Endothelial cell of umbilical vein (primary cell): Measurements from ENCODE around the gene ABTB1. TPM values are rescaled to one million over a fixed set of nuclear protein-coding genes. Genes with fewer than 3 reads are reported as not detected.

ENCODE experiments used
- BruUV-seq: library from RNA; stranded (reverse); fragments of 400-500 nt; replicated peaks from 2 replicates; lab custom pipeline; 2021; lab: Mats Ljungman, UMichigan
- CTCF ChIA-PET: fragments of 300-600, 350-600 bp; sonication (Branson Sonifier 250); formaldehyde crosslinking; loops from one replicate; lab custom pipeline; 2021; ENCODE audit warnings: antibody characterized with exemption, inconsistent platforms; lab: Charles Lee
- POLR2A ChIA-PET: fragments of 300-600, 350-600 bp; sonication (Branson Sonifier 250); formaldehyde crosslinking; loops from one replicate; lab custom pipeline; 2021; ENCODE audit warnings: antibody characterized with exemption, inconsistent platforms; lab: Charles Lee
- DNase-seq: peaks from one replicate; pipeline ENCODE4 v3.0.0-alpha.2; 2011; ENCODE audit warnings: low read depth, low spot score
- FAIRE-seq: peaks from 2 replicates; lab custom pipeline; 2011; peaks lifted over from hg19 to GRCh38; lab: Jason Lieb, UNC
- H2AFZ ChIP-seq: 2 replicates; pipeline ENCODE4 v1.6.0; 2012; ENCODE audit warnings: low read depth, low read length, control low read depth, inconsistent platforms
- H3K27ac ChIP-seq: 2 replicates; pipeline ENCODE4 v1.5.1; 2011; ENCODE audit warnings: low read depth, mild to moderate bottlenecking, control low read depth, low read length, moderate library complexity; ENCODE audit not compliant: insufficient read depth
- H3K27me3 ChIP-seq, 2 experiments: 2 replicates each; pipeline versions ENCODE4 v1.6.0 to v1.6.1; 2011; ENCODE audit warnings: low read length in 2 of 2, mixed read lengths in 1 of 2; ENCODE audit not compliant: control insufficient read depth in 2 of 2, insufficient read depth in 2 of 2
- H3K36me3 ChIP-seq, 2 experiments: 2 replicates in 1 of 2; 3 replicates in 1 of 2; pipeline ENCODE4 v1.5.1; 2011; ENCODE audit warnings: low read length in 2 of 2, mild to moderate bottlenecking in 1 of 2, moderate library complexity in 1 of 2; ENCODE audit not compliant: control insufficient read depth in 2 of 2, insufficient read depth in 2 of 2; ENCODE audit errors: extremely low read depth in 1 of 2
- H3K4me1 ChIP-seq: 3 replicates; pipeline ENCODE4 v1.5.1; 2011; ENCODE audit warnings: mild to moderate bottlenecking, low read length; ENCODE audit not compliant: control insufficient read depth, insufficient read depth; ENCODE audit errors: extremely low read depth
- H3K4me2 ChIP-seq: 2 replicates; pipeline ENCODE4 v1.6.1; 2011; ENCODE audit warnings: low read length, control low read depth, mixed read lengths; ENCODE audit not compliant: insufficient read depth
- H3K4me3 ChIP-seq, 3 experiments: fragments of 200-600 bp in 1 of 3; sonication (generic), shearing (Covaris generic) in 1 of 3; replicated peaks in 1 of 3; 2 replicates each; pipeline ENCODE4 v1.5.1; 2011 to 2016; ENCODE audit warnings: control low read depth in 3 of 3, low read length in 3 of 3, mild to moderate bottlenecking in 2 of 3, inconsistent platforms in 1 of 3, low read depth in 1 of 3, moderate library complexity in 1 of 3; ENCODE audit not compliant: insufficient read depth in 1 of 3
- H3K79me2 ChIP-seq: 2 replicates; pipeline ENCODE4 v1.6.0; 2012; ENCODE audit warnings: low read length, inconsistent platforms; ENCODE audit not compliant: control insufficient read depth, insufficient read depth
- H3K9ac ChIP-seq: replicated peaks from 2 replicates; pipeline ENCODE3; 2011; ENCODE audit warnings: low read length, control low read depth; ENCODE audit not compliant: insufficient read depth; ENCODE audit errors: extremely low read depth
- H3K9me1 ChIP-seq: replicated peaks from 3 replicates; pipeline ENCODE4 v1.6.0; 2011; ENCODE audit warnings: mild to moderate bottlenecking, low read length; ENCODE audit not compliant: control insufficient read depth, insufficient read depth; ENCODE audit errors: extremely low read depth
- H3K9me3 ChIP-seq: replicated peaks from 2 replicates; pipeline ENCODE4 v1.5.1; 2012; ENCODE audit warnings: low read length, inconsistent platforms; ENCODE audit not compliant: control insufficient read depth, insufficient read depth
- H4K20me1 ChIP-seq: replicated peaks from 2 replicates; pipeline ENCODE3; 2011; ENCODE audit warnings: mild to moderate bottlenecking, low read length; ENCODE audit not compliant: control insufficient read depth, insufficient read depth; ENCODE audit errors: extremely low read depth
- EZH2 ChIP-seq: IDR thresholded peaks from 2 replicates; pipeline ENCODE4 v1.6.1; 2012; ENCODE audit warnings: borderline replicate concordance, low read depth, mild to moderate bottlenecking, moderate library complexity, low read length, inconsistent platforms; ENCODE audit not compliant: severe bottlenecking
- FOS ChIP-seq: IDR thresholded peaks from 2 replicates; pipeline ENCODE4 v1.6.1; 2011; ENCODE audit warnings: mild to moderate bottlenecking, low read length, moderate library complexity, borderline replicate concordance; ENCODE audit not compliant: insufficient read depth
- GATA2 ChIP-seq: IDR thresholded peaks from 2 replicates; pipeline ENCODE4 v1.7.0; 2011; ENCODE audit warnings: low read depth, mild to moderate bottlenecking, moderate library complexity, mixed read lengths, low read length; ENCODE audit not compliant: insufficient read length, insufficient read depth
- JUN ChIP-seq: IDR thresholded peaks from 2 replicates; pipeline ENCODE4 v1.6.1; 2011; ENCODE audit warnings: borderline replicate concordance, low read depth; ENCODE audit not compliant: insufficient read length, insufficient read depth
- MYC ChIP-seq: IDR thresholded peaks from one replicate; pipeline ENCODE4 v1.6.1; 2011; ENCODE audit warnings: mild to moderate bottlenecking, low read depth, low read length
- POLR2A ChIP-seq: IDR thresholded peaks from 2 replicates; pipeline ENCODE4 v1.6.1; 2012; ENCODE audit warnings: low read depth, mild to moderate bottlenecking, control low read depth, low read length
- POLR2AphosphoS5 ChIP-seq: IDR thresholded peaks from 2 replicates; pipeline ENCODE4 v1.6.1; 2012; ENCODE audit warnings: low read depth, mild to moderate bottlenecking, control low read depth, low read length, moderate library complexity; ENCODE audit not compliant: insufficient read depth
- dilution Hi-C: fragments of 300-500 bp; cut with MboI; formaldehyde crosslinking; loops from one replicate; pipeline ENCODE4 v1.15.0; 2019; ENCODE audit warnings: low sequenced_read_pairs; ENCODE audit not compliant: extremely low pct_ligation_motif_present
- intact Hi-C: fragments of 100-400 bp; cut with micrococcal nuclease; formaldehyde crosslinking; loops from one replicate; pipeline ENCODE4 v1.10.0; 2022
- polyA plus RNA-seq, 4 experiments: library from polyadenylated mRNA; depleted of rRNA in 3 of 4; stranded (reverse) in 3 of 4; unstranded in 1 of 4; fragments of >200 nt; gene quantifications; 2 replicates each; pipeline versions ENCODE4 v1.2.1 to v1.2.3, GENCODE V29; 2011 to 2012; ENCODE audit warnings: missing spikeins in 1 of 4
- total RNA-seq: library from RNA; stranded (reverse); gene quantifications from 2 replicates; pipeline ENCODE4 v1.2.3, GENCODE V29; 2021
- TF ChIP-seq, protein P1 (sequence below), 2 donors: IDR thresholded peaks; 1 replicate in 1 of 2; 2 replicates in 1 of 2; pipeline ENCODE4 v1.5.1; 2011; ENCODE audit warnings: low read length in 2 of 2, mild to moderate bottlenecking in 2 of 2, moderate library complexity in 2 of 2, control low read depth in 1 of 2, inconsistent platforms in 1 of 2, low read depth in 1 of 2; ENCODE audit not compliant: insufficient read depth in 1 of 2; ENCODE audit errors: extremely low read depth in 1 of 2
- TF ChIP-seq, protein P2 (sequence below): IDR thresholded peaks from 2 replicates; pipeline ENCODE4 v1.6.1; 2011; ENCODE audit not compliant: insufficient read depth, insufficient read length

Gene ABTB1
- total and polyA plus RNA-seq, 2 donors (not counting 3 experiments of a cell fraction or from before 2014, with no cell fraction given) = 15.2 to 25.1 TPM

DNA sequence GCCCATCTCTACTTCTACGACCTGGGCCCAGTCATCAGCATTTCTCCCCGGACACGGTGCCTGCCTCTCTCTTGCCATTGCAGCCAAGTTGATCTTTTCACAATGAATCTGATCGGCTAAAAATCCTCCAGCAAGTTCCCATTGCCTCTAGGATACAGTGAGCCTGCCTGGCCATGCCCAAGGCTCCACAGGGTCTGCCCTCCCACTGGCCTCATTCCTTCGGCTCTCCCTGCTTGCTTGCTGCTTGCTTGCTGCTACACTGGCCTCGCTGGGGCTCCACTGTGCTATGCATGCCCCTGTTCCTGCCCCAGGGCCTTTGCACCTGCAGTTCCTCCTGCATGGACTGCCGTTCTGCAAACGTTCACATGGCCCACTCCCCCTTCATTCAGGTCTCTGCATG is 2.0 kb downstream of the ABTB1 start:
- ChIA-PET POLR2A (no interaction called here), CTCF (no interaction called here)
- intact Hi-C loops (no loop called here), dilution Hi-C loops (no loop called here)
- no TSS peak for BruUV-seq
- TF ChIP-seq, protein P1, sequence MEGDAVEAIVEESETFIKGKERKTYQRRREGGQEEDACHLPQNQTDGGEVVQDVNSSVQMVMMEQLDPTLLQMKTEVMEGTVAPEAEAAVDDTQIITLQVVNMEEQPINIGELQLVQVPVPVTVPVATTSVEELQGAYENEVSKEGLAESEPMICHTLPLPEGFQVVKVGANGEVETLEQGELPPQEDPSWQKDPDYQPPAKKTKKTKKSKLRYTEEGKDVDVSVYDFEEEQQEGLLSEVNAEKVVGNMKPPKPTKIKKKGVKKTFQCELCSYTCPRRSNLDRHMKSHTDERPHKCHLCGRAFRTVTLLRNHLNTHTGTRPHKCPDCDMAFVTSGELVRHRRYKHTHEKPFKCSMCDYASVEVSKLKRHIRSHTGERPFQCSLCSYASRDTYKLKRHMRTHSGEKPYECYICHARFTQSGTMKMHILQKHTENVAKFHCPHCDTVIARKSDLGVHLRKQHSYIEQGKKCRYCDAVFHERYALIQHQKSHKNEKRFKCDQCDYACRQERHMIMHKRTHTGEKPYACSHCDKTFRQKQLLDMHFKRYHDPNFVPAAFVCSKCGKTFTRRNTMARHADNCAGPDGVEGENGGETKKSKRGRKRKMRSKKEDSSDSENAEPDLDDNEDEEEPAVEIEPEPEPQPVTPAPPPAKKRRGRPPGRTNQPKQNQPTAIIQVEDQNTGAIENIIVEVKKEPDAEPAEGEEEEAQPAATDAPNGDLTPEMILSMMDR (IDR thresholded peaks at IDR 0.05; ENCODE audit: extremely low read depth in 1 of 2, insufficient read depth in 1 of 2, low read depth in 1 of 2, low read length in 2 of 2) = no peak
- TF ChIP-seq POLR2AphosphoS5 = no peak
- no peak for TF ChIP-seq EZH2
- TF ChIP-seq JUN = no peak
- no peak for TF ChIP-seq FOS
- TF ChIP-seq, protein P2, sequence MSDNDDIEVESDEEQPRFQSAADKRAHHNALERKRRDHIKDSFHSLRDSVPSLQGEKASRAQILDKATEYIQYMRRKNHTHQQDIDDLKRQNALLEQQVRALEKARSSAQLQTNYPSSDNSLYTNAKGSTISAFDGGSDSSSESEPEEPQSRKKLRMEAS = no peak
- no peak for TF ChIP-seq GATA2
- TF ChIP-seq MYC = no peak
- TF ChIP-seq POLR2A = no peak
- H3K36me3 ChIP-seq = no peaks in the 10 kb centered on the region
- peaks cover 5% of the 10 kb centered on the region for H3K4me1 ChIP-seq
- DNase-seq (no peak), FAIRE-seq (no peak)
- H3K9me1 ChIP-seq = no peaks in the 10 kb centered on the region
- no peaks in the 10 kb centered on the region for H4K20me1 ChIP-seq
- no peak overlapping the region for H3K4me3 ChIP-seq
- H3K27me3 ChIP-seq = no peaks in the 10 kb centered on the region
- no peaks in the 10 kb centered on the region for H3K9me3 ChIP-seq
- H3K27ac ChIP-seq = no peak overlapping the region
- H3K4me2 ChIP-seq = no peak overlapping the region
- H2AFZ ChIP-seq = no peak overlapping the region
- H3K9ac ChIP-seq = no peak overlapping the region
- no peaks in the 10 kb centered on the region for H3K79me2 ChIP-seq
